HG02884 (cell line): ENCODE results near the gene MAST3.

ENCODE experiments used
- ATAC-seq: cut with Tn5 transposase; IDR thresholded peaks from one replicate; pipeline ENCODE4 v1.9.1; 2021; ENCODE audit warnings: mild to moderate bottlenecking, moderate library complexity; ENCODE audit not compliant: unreplicated experiment

The MAST3 gene

DNA sequence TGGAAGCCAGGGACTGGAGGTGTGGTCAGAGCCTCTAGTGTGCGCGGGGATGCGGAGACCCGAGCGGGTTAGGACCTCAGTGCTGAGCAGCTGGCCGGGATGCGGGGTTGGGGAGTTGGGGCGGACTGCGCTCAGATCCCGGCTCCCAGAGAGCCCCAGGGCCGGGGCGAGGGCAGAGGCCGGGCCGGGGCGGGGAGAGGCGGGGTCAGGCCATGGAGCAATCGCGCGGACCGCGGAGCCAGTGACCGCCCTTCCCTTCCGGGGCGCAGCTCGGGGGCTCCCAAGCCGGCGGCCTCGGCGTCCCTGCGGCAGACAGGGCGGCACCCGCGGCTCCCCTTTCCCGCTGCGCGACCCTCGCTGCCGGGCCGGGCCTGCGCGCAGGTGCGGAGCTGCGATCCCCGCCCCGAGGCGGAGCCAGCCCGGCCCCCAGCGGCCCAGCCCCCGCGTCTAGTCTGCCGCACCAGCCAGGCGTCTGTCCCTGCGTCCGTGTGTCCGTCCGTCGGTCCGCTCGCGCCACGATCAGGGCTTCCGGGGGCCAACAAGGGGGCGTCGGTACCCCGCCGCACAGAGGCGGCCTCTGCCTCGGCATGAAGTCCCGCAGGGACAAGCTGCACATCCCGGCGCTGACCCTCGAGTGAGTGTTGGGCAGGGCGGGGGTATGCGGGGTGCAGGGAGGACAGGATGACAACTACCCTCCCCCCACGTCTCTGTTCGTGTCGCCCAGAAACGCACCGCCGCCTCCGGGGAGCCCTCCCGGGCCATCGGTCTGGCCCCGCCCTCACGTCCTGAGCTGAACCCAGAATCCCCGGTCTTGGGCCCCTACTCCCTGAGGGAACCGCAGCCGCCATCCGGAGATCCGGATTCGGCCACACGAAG, 12.4 kb downstream of the MAST3 start:
- ATAC-seq: no peak

- ATAC-seq: no peak
Observed at GRCh38 chr19:18110609-18111232, 13.1 kb downstream of the MAST3 start.

DNA sequence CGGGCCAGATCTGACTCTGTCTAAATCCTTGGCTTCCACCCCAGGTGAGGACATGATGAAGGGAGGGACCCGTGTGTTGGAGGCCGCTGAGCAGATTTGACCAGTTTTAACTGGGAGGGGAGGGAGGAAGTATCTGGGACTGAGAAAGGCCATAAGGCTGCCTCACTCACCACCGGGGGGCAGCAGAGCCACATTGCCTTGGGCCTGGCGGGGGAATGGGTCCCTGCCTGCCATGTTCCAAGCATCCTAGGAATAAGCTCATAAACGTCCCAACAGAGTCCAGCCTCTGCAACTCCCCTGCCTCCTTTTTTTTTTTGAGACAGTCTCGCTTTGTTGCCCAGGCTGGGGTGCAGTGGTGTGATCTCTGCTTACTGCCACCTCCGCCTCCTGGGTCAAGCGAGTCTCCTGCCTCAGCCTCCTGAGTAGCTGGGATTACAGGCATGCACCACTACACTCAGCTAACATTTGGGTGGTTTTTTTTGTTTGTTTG, 15.5 kb downstream of the MAST3 start:
- ATAC-seq: no peak

DNA sequence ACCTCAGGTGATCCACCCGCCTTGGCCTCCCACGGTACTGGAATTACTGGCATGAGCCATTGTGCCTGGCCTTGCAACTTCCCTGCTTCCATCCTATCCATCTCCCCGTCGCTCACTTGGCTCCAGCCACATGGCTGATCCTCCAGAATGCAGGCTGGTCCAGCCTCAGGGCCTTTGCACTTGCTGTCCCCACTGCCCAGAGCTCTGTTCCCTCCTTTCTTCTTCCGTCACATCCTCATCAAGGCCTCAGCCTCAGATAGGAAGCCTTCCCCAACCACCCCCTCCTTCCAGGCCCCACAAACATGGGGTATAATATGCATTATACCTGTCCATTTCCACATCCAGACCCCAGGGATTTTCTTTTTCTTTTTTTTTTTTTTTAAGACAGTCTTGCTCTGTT, 16.2 kb downstream of the MAST3 start:
- no peak for ATAC-seq

DNA sequence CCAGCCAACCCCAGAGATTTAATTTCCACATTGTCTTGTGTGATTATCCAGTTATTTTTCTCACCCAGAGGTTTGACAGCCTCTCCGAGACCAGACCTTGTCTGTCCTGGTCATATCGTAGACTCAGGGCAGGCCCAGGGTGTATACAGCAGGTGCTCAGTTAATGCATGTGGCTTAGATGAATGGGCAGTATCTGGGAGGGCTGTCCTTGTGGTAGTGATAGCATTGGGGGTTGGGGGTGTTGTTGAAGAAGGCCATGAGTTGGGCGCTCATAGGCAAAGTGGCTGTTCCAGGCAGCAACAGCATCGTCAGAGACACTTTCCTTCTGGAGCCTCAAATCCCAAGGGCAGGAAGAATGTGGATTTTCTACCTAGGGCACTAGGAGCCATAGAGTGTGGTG, 16.9 kb downstream of the MAST3 start:
- no peak for ATAC-seq

DNA sequence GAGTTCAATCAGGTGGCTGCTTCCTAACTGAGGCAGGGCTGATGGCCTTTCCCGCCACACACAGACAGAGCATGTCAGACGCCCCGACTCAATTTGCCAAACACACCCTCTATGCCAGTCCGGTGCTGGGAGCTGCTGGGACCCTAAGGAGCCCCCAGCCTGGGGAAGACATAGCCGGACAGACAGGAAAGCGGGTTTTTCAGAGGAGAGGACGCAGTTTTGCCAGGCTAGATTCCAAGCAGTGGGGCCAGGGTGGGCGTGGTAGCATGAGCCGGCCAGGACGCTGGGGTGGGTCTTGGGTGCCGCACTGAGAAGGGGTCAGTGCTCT, 19.8 kb downstream of the MAST3 start:
- no peak for ATAC-seq

DNA sequence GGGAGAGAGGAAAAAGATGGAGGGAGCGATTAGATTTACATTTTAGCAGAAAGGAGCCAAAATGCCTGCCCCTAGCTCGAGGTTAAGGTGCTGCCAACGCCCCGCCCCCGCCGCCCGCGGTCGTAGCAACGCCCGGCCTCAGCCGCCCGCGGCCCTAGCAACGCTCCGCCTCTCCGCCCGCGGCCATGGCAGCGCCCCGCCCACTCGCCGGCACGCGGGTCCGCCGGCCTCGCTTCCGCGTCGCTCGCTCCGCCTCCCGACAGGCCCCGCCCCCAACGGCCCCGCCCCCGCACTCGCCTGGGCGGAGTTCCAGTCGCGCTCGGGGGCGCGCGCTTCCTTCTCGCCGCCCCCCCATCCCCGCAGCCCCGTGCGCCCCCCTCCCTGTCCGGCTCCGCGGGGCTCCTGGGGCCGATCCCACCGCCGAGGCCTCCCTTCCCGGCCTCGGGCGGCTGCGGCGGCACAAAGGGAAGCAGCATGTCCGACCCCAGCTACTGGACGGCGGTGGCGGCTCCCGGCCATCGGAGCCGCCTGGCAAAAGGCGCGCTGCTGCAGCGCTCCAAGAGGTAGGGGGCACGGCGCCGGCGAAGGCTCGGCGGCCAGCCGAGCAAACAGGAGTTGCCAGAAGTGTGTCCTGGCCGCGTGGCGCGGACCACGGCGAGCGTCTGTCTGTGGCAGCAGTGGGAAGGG, 20.3 kb downstream of the MAST3 start:
- no peak for ATAC-seq

DNA sequence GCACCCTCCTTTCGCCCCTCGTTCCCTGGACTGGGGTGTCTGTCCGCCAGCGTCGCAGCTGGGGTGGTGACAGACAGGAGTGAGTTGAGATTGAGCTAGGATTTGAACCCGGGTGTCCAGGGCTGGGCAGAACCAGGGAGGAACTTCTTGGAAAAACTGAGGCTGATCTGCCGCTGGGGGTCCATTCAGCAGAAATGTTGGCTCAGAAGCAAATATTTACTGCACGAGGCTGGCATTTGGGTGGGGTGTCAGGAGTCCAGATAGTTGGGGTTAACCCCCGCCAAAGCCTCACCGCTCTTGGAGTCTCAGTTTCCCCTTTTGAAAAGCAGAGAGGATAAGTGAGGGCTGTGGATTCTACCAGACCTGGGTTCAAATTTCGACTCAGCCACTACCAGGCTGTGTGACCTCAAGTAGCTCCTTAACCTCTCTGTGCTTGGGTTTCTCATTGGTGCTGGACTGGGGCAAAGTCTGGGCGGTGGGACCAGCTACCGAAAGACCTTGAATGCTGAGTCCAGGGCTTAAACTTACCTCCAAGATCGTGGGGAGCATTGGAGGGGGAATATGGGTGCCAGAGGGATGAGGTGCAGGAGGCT, 20.9 kb downstream of the MAST3 start:
- ATAC-seq: no peak

GRCh38 chr19:18119013-18119716, 21.6 kb downstream of the MAST3 start:
- ATAC-seq: no peak

- ATAC-seq: no peak
Observed at GRCh38 chr19:18119717-18120105, 22.1 kb downstream of the MAST3 start.

- ATAC-seq: no peak
Observed at GRCh38 chr19:18120127-18120526, 22.5 kb downstream of the MAST3 start.

GRCh38 chr19:18121166-18121565, 23.6 kb downstream of the MAST3 start:
- no peak for ATAC-seq

GRCh38 chr19:18122424-18122823, 24.8 kb downstream of the MAST3 start:
- no peak for ATAC-seq

DNA sequence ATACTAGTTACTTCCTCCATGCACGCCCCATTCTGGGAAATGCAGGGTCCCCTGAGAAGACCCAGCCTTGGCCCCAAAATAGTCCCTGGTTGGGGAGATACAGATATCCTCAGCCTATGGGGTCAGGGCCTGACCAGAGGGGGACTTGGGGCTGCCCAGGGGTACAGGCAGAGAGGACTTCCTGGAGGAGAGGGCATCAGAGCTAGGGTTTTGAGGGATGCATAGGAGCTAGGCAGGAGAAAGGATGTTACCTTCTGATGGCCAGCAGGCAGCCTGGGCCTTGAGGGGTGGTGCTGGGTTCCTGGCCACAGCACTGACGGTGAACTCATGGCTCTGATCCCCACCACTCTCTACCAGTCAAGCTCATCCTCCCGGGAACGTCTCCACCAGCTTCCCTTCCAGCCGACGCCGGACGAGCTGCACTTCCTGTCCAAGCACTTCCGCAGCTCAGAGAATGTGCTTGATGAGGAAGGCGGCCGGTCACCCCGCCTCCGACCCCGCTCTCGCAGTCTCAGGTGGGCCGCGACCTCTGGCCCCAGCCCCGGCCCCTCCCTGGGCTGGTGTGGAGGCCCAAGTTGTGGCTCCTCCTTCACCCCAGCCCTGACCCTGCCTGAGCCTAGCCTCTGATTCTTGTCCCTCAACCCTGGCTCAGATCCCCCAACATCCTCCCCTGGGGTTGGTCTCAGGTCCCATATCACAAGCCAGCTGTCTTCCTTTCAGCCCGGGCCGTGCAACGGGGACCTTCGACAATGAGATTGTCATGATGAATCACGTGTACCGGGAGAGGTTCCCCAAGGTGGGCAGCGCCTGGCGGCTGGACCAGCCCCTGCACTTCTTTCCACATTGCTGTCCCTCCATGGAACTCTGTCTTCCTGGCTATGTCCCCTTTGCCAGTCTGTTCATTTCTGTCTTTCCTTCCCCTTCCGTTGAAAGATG, 25.6 kb downstream of the MAST3 start:
- no peak for ATAC-seq

GRCh38 chr19:18123819-18124218, 26.2 kb downstream of the MAST3 start:
- no peak for ATAC-seq

- ATAC-seq: no peak
Observed at GRCh38 chr19:18126097-18126496, 28.5 kb downstream of the MAST3 start.

DNA sequence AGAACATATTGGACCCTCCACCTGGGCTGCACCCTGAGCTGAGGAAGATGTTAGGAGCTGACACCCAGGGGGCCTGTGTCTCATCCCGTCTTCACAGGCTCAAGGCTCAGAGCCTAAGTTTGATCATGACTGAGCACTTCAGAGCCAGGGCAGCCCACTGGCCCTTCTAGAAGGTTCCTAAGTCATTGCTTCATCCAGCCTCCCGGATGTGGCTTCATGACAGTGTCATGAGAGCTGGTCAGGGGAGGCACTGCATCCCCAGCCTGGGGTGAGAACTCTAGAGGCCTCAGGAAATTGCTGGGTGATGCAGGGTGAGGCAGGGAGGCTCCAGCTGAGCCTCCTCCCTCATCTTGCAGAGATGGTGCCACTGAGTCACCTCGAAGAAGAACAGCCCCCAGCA, 30.5 kb downstream of the MAST3 start:
- ATAC-seq: no peak

DNA sequence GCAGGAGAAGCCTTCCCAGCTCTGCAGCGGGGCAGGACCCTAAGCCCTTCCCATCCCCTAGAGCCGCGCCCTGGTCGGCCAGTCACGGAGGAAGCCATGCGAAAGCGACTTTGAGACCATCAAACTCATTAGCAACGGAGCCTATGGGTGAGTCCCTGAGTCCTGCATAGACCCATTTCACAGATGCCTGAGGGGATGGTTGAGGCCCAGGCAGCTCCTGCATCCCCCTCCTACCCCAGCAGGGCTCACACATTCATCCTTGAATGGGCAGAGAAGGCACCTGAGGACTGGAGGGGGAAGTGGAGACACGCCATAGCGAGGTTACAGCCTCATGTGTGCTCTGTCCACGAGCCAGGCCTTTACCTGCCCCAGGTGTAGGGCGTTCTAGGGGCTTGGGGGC, 31.2 kb downstream of the MAST3 start:
- ATAC-seq: no peak

GRCh38 chr19:18130523-18131242, 33.1 kb downstream of the MAST3 start:
- ATAC-seq: no peak
